HTR-8/SVneo (cell line): ENCODE data around the gene CHRNA4.
A peak's percentile ranks its signal among the peaks of the same experiment; 100 is the strongest.
"Not testable (repeated sequence)": the region's sequence is repeated elsewhere in the genome, so short reads cannot be mapped to it uniquely, and the experiment has no call there.

Source experiments
- DNase-seq: peaks from one replicate; pipeline ENCODE4 v3.0.0; 2011; ENCODE audit warnings: low spot score, mixed read lengths; ENCODE audit not compliant: insufficient read length
- FAIRE-seq: peaks from 2 replicates; lab custom pipeline; 2011; peaks lifted over from hg19 to GRCh38; lab: Jason Lieb, UNC

Gene CHRNA4

DNA sequence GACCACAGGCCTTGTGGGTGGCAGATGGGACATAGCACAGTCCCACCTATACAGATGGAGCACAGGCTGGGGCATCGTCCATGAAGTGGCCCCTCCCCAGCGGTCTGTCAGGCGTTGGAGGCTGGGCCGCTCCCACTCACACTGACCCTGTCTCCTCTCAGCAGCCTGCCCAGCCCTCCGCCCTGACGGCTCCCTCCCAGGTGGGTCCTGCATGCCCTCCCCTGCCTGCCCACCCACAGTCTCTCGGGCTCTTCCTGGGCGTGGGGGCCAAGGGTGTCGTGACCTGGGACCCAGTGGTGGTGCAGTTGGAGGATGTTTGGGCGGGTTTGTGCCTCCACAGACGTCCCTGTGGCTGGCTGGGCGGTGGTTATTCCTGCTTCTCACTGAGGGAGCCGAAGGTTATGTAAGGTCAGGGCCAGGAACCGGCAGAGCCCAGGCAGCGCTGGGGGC, 45.9 kb downstream of the CHRNA4 start:
- FAIRE-seq = no peak

DNA sequence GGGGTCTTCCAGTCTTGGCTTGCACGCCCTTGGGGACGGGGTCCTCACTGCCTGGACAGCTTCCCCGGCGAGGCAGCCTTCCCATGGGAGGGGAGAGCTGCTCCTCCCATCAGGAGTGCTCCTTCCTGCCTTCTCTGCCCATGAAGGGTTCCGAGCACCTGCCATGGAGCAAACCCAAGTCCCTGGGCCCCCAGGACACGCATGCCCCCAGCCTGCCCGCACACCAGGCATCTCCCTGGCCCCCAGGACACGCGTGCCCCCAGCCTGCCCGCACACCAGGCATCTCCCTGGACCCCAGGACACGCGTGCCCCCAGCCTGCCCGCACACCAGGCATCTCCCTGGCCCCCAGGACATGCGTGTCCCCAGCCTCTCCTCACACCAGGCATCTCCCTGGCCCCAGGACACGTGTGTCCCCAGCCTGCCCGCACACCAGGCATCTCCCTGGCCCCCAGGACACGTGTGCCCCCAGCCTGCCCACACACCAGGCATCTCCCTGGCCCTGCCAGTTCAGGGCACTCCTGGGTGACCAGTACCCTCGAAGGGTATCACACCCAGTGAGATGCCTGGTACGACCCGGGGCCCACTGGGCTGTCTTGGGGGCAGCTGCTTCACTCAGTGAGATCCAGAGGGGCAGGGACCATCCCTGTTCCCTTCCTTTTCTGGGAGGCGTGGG, 46.4 kb downstream of the CHRNA4 start:
- DNase-seq = no peak
- peak; percentile 52 for FAIRE-seq

More for the DNA sequence above, 45.9 kb downstream of the CHRNA4 start:
- no peak for DNase-seq

DNA sequence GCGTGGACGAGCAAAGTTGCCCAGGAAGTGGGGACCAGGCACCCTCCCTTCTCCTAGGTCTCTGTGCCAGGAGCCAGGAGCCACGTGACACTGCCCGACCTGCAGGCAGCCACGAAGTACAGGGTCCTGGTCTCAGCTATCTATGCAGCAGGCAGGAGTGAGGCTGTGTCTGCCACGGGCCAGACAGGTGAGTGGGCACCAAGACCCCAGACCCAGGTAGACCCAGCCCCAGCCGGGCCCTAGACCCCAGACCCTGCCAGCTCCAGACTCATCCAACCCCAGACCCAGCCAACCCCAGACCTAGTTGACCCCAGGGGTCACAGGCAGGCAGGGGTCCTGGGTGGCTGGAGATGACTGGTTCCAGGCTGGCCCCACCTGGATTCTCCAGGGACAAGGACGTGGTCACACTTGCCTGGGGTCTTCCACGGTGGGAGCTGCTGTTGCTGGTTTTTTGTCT, 47.1 kb downstream of the CHRNA4 start:
- FAIRE-seq = peak; percentile 80
- DNase-seq = no peak

DNA sequence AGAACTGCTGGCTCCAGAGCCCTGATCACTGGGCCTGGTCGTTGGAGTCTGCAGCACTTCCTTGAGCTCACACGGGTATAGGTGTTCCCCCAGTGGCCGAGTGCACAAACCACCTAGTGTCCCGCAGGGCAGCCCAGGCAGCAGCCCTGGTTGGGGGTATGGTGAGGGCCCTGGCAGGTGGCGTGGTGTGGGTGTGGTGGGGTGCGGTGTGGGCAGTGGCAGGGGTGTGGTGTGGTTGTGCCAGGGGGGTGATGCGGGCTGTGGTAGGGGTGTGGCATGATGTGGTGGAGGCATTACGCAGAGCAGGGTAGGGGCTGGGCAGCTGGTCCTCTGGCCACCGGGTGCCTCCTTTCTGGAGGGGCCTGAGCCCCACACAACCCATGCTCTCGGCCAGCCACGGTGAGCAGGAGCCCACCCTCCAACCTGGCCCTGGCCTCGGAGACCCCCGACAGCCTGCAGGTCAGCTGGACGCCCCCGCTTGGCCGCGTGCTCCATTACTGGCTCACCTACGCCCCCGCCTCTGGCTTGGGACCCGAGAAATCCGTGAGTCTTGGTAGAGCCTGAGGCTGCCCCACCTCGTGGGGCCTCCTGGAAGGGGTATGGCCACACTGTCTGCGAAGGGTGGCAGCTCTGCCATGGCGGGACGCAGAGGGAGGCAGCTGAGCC, 47.7 kb downstream of the CHRNA4 start:
- no peak for DNase-seq
- peak; percentile 64 for FAIRE-seq

DNA sequence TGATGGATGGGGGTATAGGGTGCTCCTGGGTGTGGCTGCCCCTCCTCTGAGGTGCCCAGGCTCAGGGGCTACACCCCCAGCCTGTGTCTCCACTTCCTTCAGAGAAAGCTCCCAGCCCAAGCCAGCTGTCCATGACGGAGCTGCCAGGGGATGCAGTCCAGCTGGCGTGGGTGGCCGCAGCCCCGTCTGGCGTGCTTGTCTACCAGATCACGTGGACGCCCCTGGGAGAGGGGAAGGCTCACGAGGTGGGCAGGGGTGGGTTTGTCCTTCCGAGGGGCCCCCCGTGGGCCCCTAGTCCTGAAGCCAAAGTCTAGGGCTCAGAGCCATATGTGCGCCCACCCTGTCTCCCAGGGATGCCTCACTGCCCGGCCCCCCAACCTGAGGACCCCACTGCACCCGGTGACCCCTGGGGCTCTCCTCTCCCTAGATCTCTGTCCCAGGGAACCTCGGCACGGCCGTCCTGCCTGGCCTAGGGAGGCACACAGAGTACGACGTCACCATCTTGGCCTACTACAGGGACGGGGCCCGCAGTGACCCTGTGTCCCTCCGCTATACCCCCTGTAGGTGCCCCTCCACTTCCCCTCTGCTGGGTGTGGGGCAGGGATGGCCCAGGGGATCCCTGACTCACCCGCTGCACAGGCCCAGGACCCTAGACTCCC, 48.3 kb downstream of the CHRNA4 start:
- no peak for FAIRE-seq
- no peak for DNase-seq

DNA sequence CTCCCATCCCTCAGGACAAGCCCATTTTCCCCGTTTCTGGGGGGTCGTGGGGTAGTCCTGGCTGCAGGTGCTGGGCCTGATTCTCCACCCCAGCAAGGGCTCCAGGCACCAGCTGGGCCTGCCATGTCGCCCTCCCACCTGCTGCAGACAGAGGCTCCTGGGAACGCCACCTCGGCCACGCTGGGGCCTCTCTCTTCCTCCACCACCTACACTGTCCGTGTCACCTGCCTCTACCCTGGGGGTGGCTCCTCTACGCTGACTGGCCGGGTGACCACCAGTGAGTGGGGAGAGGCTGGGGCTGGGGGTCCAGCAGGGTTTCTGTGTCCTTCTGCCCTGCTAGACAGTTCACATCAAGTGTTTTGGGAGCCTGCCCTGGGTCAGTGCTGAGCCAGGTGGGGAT, 48.9 kb downstream of the CHRNA4 start:
- FAIRE-seq (no peak), DNase-seq (no peak)

DNA sequence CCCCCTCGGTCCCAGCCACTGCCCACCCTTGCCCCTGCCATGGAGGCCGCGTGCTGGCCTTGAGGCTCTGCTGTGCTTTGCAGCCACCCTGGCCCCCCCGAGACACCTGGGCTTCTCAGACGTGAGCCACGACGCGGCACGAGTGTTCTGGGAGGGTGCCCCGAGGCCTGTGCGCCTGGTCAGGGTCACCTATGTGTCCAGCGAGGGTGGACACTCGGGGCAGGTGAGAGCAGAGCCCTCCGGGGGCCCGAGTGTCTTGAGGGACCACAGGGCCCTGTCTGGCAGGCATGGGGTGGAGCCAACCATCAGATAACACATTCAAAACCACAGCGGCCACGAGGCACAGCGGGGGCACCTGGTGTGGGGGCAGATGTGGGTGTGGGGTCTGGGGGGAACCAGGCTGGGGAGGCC, 49.3 kb downstream of the CHRNA4 start:
- FAIRE-seq (peak; percentile 4), DNase-seq (no peak)

DNA sequence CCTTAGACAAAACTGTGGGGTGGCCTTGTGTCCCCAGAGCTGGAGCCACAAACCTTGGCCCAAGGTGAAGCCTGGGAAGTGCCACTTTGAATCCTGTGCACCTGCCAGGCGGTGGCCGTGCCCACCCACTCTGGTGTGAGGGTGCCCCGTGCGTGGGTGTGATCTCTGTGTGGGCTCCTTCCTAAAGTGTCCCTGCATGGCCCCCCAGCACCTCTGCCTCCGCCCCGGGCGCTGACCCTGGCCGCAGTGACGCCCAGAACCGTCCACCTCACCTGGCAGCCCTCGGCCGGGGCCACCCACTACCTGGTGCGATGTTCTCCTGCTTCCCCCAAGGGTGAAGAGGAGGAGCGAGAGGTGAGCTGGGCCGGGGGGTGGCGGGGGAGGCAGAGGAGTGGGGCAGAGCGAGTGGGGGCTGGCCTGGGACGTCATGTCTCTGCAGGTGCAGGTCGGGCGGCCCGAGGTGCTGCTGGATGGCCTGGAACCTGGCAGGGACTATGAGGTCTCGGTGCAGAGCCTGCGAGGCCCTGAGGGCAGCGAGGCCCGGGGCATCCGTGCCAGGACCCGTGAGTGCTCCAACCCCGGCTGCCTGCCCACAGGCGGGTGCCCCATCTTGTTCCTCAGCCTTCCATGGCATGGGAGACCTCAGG, 49.8 kb downstream of the CHRNA4 start:
- DNase-seq (no peak), FAIRE-seq (no peak)

DNA sequence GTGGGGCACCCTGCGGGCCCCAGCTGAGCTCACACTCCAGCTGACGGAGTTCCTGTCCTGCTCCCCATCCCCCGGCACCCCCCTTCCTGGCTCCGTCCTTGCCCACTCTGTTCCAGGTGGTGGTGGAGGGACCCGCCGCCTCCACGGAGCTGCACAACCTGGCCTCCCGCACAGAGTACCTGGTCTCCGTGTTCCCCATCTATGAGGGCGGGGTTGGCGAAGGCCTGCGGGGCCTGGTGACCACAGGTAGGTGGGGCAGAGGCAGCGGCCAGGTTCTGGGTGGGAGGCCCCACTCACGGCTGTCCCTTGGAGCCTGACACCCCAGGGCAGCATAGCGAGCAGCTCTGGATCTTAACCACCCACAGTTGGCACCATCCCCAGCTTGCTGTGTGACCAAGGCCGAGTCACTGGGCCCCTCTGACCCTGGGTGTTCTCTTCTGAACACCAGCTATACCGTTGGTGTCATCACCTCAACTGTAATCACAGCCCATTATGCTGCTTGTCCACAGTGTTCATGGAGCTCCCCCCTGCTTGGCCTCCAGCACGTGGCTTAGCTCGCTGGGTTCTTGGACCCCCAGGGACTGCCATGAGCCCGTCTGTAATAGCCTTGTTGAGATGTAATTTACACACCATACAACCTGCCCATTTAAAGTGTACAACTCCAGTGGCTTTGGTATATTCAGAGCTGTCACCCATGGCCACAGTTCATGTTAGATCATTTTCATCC, 50.7 kb downstream of the CHRNA4 start:
- FAIRE-seq (peak; percentile 89), DNase-seq (no peak)

DNA sequence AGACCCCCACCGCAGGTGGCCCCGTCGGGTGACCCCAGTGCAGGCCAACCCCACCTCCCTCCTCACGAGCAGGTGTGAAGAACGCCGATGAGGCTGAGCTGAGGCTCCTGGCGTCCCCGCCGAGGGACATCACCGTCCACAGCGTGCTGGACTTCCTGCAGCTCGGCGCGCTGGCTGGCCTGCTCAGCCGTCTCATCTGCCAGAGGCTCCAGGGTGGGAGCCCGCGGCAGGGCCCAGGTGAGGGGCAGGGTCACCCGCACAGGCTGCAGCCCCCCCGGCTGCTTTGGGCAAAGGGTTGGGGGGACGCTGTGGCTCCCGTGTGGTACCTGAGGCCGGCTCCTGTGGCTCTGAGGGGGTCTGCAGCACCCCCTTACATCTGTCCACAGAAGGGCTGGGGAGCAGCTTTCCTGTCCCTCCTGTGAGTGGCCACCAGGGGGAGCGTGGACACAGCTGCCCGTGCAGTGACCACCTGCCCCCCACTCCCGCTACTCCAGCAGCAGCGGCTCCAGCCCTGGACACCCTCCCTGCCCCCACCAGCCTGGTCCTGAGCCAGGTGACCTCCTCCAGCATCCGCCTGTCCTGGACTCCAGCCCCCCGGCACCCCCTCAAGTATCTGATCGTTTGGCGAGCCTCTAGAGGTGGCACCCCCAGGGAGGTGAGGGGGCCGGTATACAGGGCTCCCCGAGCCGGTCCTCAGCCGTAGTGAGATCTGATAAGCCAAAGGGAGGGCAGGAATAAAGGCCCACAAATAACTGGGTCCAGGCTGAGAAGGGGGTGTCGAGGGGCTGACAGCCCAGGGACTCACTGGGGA, 51.7 kb downstream of the CHRNA4 start:
- peak; percentile 94 for DNase-seq
- peak; percentile 95 for FAIRE-seq

DNA sequence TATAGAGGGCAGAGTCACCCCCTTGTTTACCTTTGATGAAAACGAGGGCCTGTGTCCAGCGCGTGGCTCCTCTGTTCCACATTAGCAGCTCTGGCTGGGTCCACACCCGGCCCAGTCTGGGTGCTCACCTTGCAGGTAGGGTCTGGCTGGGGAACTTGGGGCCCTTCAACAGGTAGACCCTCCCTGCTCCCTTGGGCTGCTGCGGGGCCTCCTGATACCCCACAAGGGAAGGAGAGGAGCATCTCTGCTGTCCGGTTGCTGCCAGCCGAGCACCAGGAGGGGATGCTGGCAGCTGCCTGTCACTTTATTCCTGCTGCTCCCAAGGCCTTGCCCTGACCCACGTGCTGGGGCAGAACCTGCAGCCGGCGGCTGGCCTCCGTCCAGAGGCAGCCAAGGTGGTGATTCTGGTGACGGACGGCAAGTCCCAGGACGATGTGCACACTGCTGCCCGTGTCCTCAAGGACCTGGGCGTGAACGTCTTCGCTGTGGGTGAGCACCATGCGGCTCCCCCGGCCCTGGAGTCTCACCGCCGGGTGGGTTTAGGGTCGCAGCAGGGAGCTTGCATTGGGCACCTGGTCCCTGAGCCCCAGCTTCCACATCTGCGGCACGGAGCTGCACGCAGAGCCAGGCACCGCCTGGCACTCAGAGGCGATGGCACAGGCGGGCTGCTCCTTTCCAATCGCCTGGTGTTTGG, 52.8 kb downstream of the CHRNA4 start:
- DNase-seq (no peak), FAIRE-seq (no peak)

DNA sequence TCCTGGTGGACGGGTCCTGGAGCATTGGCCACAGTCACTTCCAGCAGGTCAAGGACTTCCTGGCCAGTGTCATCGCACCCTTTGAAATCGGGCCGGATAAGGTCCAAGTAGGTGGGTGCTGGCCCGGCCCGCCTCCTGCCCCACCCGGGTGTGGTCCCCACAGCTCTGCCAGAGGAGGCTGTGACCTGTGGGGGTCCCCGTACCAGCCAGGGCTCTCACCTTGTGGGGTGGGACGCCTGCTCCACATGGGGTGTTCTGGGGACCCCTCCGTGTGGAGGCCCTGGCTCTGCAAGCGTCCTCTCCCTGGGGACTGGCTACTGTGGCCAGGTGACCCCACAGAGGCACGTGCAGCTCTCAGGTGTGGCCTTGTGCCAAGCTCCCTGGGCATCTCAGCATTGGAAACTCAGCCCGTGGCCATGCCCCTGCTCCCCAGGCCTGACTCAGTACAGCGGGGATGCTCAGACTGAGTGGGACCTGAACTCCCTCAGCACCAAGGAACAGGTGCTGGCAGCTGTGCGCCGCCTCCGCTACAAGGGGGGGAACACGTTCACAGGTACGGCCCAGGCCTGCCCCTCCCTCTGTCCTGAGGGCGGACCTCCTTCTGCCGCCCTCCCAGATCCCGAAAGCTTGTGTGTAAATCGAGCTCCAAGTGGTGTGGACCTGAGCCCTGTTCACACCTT, 53.5 kb downstream of the CHRNA4 start:
- peak; percentile 52 for FAIRE-seq
- no peak for DNase-seq

DNA sequence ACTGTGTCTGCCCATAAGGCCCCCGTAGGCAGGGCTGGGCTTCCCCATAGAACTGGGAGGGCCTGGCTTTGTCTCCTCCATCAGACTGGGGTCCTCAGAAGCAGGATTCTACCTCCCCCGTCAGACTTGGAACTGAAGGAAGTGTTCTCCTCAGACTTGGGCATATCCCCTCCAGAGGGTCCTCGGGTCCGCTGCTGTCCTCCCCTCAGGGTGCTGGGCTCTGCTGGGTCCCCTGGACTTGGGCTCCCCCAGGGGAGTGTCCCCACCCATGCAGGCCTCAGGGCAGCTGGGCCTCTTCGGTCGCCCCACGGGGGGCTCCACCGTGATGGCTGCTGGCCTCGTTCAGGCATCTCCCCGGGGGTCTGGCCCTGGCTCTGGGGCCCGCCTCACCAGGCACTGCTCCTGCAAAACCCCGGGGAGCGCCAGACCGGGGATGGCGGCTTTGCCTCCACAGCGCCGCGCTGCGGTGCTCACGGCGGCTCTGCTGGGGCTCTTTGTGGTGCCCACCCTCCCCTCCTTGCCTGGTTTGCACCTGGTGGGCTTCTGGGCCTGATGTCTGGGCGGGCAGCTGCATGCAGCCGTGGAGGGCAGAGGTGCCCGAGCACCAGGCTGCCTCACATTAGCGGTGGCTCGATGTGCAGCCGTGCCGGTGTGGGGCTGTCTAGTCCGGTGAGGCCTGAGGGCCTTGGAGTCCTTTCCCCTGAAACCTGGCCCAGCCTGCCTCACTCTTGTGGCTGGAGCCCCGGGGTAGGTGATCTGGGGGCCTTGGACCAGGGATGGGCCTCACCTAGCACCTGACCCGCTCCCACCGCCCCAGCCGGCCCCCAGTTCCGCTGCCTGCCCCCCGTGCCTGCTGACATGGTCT, 54.2 kb downstream of the CHRNA4 start:
- no peak for FAIRE-seq
- DNase-seq = no peak

DNA sequence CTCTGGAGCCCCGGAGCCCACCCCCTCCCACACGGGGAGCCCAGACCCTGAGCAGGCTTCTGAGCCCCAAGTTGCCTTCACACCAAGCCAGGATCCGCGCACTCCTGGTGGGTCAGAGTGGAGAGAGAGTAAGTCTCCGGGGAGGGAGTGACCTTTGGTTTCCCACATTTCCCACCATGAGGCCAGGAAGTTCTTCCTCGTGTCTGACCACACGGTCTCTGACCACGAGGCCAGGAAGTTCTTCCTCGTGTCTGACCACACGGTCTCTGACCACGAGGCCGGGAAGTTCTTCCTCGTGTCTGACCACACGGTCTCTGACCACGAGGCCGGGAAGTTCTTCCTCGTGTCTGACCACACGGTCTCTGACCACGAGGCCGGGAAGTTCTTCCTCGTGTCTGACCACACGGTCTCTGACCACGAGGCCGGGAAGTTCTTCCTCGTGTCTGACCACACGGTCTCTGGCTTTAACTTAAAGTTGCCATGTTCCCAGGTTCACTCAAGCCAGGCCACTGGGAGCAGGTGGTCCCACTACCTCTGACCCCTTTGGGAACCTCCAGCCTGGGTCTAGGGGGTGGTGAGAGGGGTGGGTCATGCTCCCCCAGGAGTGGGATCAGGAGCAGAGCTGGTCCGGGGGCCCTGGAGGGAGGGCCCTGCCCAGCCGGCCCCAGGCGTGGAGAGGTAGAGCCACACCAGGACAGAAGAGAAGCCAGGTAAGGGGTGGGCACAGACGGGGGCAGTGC, 55.0 kb downstream of the CHRNA4 start:
- not testable (repeated sequence) for DNase-seq, FAIRE-seq

DNA sequence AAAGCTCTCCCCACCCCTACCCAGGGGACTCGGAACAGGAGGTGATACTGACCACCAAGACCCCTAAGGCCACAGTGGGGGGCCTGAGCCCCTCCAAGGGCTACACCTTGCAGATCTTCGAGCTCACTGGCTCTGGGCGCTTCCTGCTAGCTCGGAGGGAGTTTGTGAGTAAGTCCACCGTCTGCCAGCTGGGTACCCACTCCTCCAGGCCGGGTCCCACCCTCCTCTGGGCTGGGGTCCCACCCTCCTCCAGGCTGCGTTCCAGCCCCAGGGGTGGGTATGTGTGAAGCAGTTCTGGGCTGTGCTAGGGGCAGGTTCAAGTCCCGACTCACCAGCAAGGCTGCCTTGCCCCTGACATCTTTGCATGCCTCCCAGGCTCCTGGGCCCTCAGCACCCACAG, 55.8 kb downstream of the CHRNA4 start:
- FAIRE-seq (peak; percentile 79), DNase-seq (no peak)

DNA sequence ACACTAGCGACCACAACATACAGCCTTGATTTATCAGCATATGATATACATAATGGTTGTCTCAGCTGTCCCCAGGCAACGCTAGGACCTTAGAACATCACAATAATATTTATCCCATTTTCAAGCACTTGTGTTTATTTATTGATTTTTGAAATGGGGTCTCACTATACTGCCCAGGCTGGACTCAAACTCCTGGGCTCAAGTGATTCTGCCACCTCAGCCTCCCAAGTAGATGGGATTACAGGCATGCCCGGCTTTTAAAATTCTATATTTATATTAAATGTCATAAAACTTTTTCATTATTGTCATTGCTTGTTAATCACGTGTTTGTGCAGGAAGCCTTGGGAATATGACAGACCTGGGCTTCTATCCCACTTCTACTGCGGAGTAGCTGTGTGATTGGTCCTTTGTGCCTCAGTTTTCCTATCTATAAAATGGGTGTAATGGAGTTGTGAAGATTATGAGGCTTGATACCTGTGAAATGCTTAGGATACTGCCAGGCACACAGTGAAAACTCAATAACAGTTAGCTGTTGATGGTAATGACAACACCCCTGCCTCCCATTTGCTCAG, 58.0 kb downstream of the CHRNA4 start:
- DNase-seq = no peak
- peak; percentile 90 for FAIRE-seq
